Neuronal stem cell (in vitro differentiated cells): ENCODE measurements around the gene PTCHD4.

Experiments
- DNase-seq: peaks from one replicate; pipeline ENCODE4 v3.0.0-alpha.2; 2013; ENCODE audit warnings: low spot score
- H2AFZ ChIP-seq: one replicate; pipeline ENCODE4 v1.6.1; 2013; ENCODE audit warnings: mild to moderate bottlenecking, low read length, inconsistent platforms
- H2AK5ac ChIP-seq: 2 replicates; pipeline ENCODE4 v1.6.1; 2013; ENCODE audit warnings: low read depth, mild to moderate bottlenecking, inconsistent platforms, low read length, moderate library complexity, mixed read lengths
- H2BK120ac ChIP-seq: 2 replicates; pipeline ENCODE4 v1.6.1; 2013; ENCODE audit warnings: low read depth, mild to moderate bottlenecking, inconsistent platforms, low read length, moderate library complexity, mixed read lengths
- H2BK12ac ChIP-seq: one replicate; pipeline ENCODE4 v1.6.1; 2013; ENCODE audit warnings: low read length, inconsistent platforms
- H2BK15ac ChIP-seq: 2 replicates; pipeline ENCODE4 v1.6.1; 2013; ENCODE audit warnings: mild to moderate bottlenecking, low read length, inconsistent platforms, mixed read lengths
- H2BK5ac ChIP-seq: one replicate; pipeline ENCODE4 v1.6.1; 2013; ENCODE audit warnings: inconsistent platforms, mild to moderate bottlenecking, low read length, moderate library complexity
- H3K14ac ChIP-seq: one replicate; pipeline ENCODE4 v1.6.1; 2013; ENCODE audit warnings: low read length, inconsistent platforms
- H3K18ac ChIP-seq: 2 replicates; pipeline ENCODE4 v1.6.1; 2013; ENCODE audit warnings: low read length, inconsistent platforms
- H3K23ac ChIP-seq: 2 replicates; pipeline ENCODE4 v1.6.1; 2013; ENCODE audit warnings: low read depth, mild to moderate bottlenecking, mixed read lengths, low read length, inconsistent platforms; ENCODE audit not compliant: poor library complexity
- H3K27ac ChIP-seq: replicated peaks from 3 replicates; pipeline ENCODE4 v1.5.1; 2013; ENCODE audit warnings: low read length, inconsistent platforms
- H3K27me3 ChIP-seq, 3 experiments: 2 replicates each; pipeline ENCODE4 v1.6.1; 2013; ENCODE audit warnings: low read length in 3 of 3, mild to moderate bottlenecking in 2 of 3, inconsistent platforms in 1 of 3, low read depth in 1 of 3, mixed read lengths in 1 of 3, moderate library complexity in 1 of 3; ENCODE audit not compliant: control insufficient read depth in 3 of 3, insufficient read depth in 3 of 3
- H3K36me3 ChIP-seq, 2 donors: replicated peaks in 1 of 2; 2 replicates each; pipeline ENCODE4 v1.6.1; 2013; ENCODE audit warnings: low read length in 2 of 2; ENCODE audit not compliant: control insufficient read depth in 2 of 2, insufficient read depth in 2 of 2
- H3K4ac ChIP-seq: 2 replicates; pipeline ENCODE4 v1.6.1; 2013; ENCODE audit warnings: inconsistent platforms, mild to moderate bottlenecking, low read length, moderate library complexity
- H3K4me1 ChIP-seq, 2 donors: 1 replicate in 1 of 2; 2 replicates in 1 of 2; pipeline ENCODE4 v1.6.1; 2013; ENCODE audit warnings: low read length in 2 of 2, low read depth in 1 of 2; ENCODE audit not compliant: control insufficient read depth in 2 of 2, insufficient read depth in 1 of 2
- H3K4me2 ChIP-seq: one replicate; pipeline ENCODE4 v1.6.1; 2013; ENCODE audit warnings: mild to moderate bottlenecking, low read length, inconsistent platforms; ENCODE audit not compliant: insufficient read depth, poor library complexity, severe bottlenecking
- H3K4me3 ChIP-seq, 2 donors: 2 replicates each; pipeline ENCODE4 v1.5.1; 2013; ENCODE audit warnings: low read length in 2 of 2, mild to moderate bottlenecking in 2 of 2, inconsistent platforms in 1 of 2, moderate library complexity in 1 of 2
- H3K79me1 ChIP-seq: one replicate; pipeline ENCODE4 v1.6.1; 2013; ENCODE audit warnings: low read depth, mild to moderate bottlenecking, inconsistent platforms, low read length, moderate library complexity
- H3K9ac ChIP-seq: one replicate; pipeline ENCODE4 v1.6.1; 2013; ENCODE audit warnings: mild to moderate bottlenecking, low read depth, low read length, inconsistent platforms; ENCODE audit not compliant: poor library complexity
- H3K9me3 ChIP-seq, 2 donors: replicated peaks in 1 of 2; 2 replicates each; pipeline versions ENCODE3 to v1.6.1; 2013; ENCODE audit warnings: low read length in 2 of 2, mild to moderate bottlenecking in 2 of 2, inconsistent platforms in 1 of 2, low read depth in 1 of 2, mixed read lengths in 1 of 2, moderate library complexity in 1 of 2; ENCODE audit not compliant: control insufficient read depth in 2 of 2, insufficient read depth in 1 of 2
- H4K8ac ChIP-seq: one replicate; pipeline ENCODE4 v1.6.1; 2013; ENCODE audit warnings: low read depth, mild to moderate bottlenecking, inconsistent platforms, low read length, moderate library complexity
- H4K91ac ChIP-seq: one replicate; pipeline ENCODE4 v1.6.1; 2013; ENCODE audit warnings: low read length, low read depth, mild to moderate bottlenecking, inconsistent platforms; ENCODE audit not compliant: poor library complexity
- WGBS, 2 donors: extraction: QIAGEN DNeasy Blood & Tissue Kit; methylation state at CpG; one replicate each; pipeline ENCODE4 v1.1.7; 2013; ENCODE audit warnings: missing lambda C conversion rate in 2 of 2, mixed read lengths in 1 of 2; ENCODE audit not compliant: insufficient read length in 2 of 2, insufficient replicate concordance in 1 of 2; ENCODE audit errors: extremely low coverage in 2 of 2; 5-methylcytosine and 5-hydroxymethylcytosine counted together

Gene PTCHD4

GRCh38 chr6:48087448-48087847 is 23.5 kb downstream of the PTCHD4 start:
- DNase-seq: no peak
- no CpG with 5 or more reads among the region's 1 CpG for WGBS, 2 donors

DNA sequence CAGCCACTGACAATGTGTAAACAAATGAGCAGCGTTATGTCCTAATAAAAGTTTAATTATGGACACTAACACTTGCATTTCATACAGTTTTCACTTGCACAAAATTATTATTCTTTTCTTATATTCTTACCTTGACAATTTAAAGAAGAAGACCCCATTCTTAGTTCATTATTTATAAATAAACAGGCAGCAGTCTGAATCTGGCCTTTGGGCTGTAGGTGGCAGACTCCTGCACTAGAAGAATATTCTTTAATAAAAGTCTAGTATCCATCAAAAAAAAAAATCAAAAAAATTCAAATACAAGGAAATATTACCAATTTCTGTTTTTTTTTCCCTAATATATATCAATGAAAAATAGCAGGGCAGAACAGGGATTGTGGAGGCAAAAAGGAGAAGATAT is 24.8 kb downstream of the PTCHD4 start:
- Histone ChIP-seq H2AK5ac (no peak overlapping the region), H3K14ac (no peak overlapping the region), H3K4me3 (no peak overlapping the region), H2BK15ac (no peak overlapping the region), H2BK12ac (no peak overlapping the region), H2BK5ac (no peak overlapping the region), H2AFZ (no peak overlapping the region), H3K9me3 (peaks cover 0 to 1% of the 10 kb centered on the region in 2 donors), H3K36me3 (peaks cover 0 to 2% of the 10 kb centered on the region in 2 donors), H3K9ac (no peak overlapping the region), H3K4me2 (no peak overlapping the region), H3K4ac (no peak overlapping the region), H4K8ac (no peak overlapping the region), H3K79me1 (no peaks in the 10 kb centered on the region), H3K27ac (no peak overlapping the region), H2BK120ac (no peak overlapping the region), H3K4me1 (no peaks in the 10 kb centered on the region), H4K91ac (no peak overlapping the region), H3K18ac (no peak overlapping the region), H3K27me3 (no peaks in the 10 kb centered on the region), H3K23ac (no peak overlapping the region)
- no CpG with 5 or more reads among the region's 1 CpG for WGBS, 2 donors
- no peak for DNase-seq

More at GRCh38 chr6:48087448-48087847, 23.5 kb downstream of the PTCHD4 start:
- Histone ChIP-seq H3K79me1 (no peaks in the 10 kb centered on the region), H3K4me1 (no peaks in the 10 kb centered on the region), H3K4me2 (no peak overlapping the region), H3K27ac (no peak overlapping the region), H3K9me3 (peaks cover 0 to 1% of the 10 kb centered on the region in 2 donors), H4K91ac (no peak overlapping the region), H2AFZ (no peak overlapping the region), H3K18ac (no peak overlapping the region), H3K4me3 (no peak overlapping the region), H2BK5ac (no peak overlapping the region), H2BK120ac (no peak overlapping the region), H3K4ac (no peak overlapping the region), H3K23ac (no peak overlapping the region), H3K14ac (no peak overlapping the region), H3K27me3 (no peaks in the 10 kb centered on the region), H3K9ac (no peak overlapping the region), H3K36me3 (peaks cover 0 to 2% of the 10 kb centered on the region in 2 donors), H4K8ac (no peak overlapping the region), H2BK12ac (no peak overlapping the region), H2AK5ac (no peak overlapping the region), H2BK15ac (no peak overlapping the region)

- Histone ChIP-seq H3K14ac (no peak overlapping the region), H3K9me3 (peaks cover 0 to 1% of the 10 kb centered on the region in 2 donors), H3K4me1 (no peaks in the 10 kb centered on the region), H3K23ac (no peak overlapping the region), H3K18ac (no peak overlapping the region), H2AFZ (no peak overlapping the region), H2AK5ac (no peak overlapping the region), H3K27me3 (no peaks in the 10 kb centered on the region), H3K4me3 (no peak overlapping the region), H2BK5ac (no peak overlapping the region), H2BK120ac (no peak overlapping the region), H3K36me3 (peaks cover 0 to 2% of the 10 kb centered on the region in 2 donors), H3K4me2 (no peak overlapping the region), H3K9ac (no peak overlapping the region), H2BK15ac (no peak overlapping the region), H3K79me1 (no peaks in the 10 kb centered on the region), H2BK12ac (no peak overlapping the region), H4K91ac (no peak overlapping the region), H4K8ac (no peak overlapping the region), H3K27ac (no peak overlapping the region), H3K4ac (no peak overlapping the region)
- DNase-seq: no peak
Measured at GRCh38 chr6:48085131-48085741, 25.8 kb downstream of the PTCHD4 start.

GRCh38 chr6:48084201-48084600 is 26.8 kb downstream of the PTCHD4 start:
- Histone ChIP-seq H2BK12ac (no peak overlapping the region), H3K27ac (no peak overlapping the region), H3K79me1 (no peaks in the 10 kb centered on the region), H3K4me1 (no peaks in the 10 kb centered on the region), H3K14ac (no peak overlapping the region), H4K8ac (no peak overlapping the region), H2BK5ac (no peak overlapping the region), H2BK120ac (no peak overlapping the region), H3K23ac (no peak overlapping the region), H2AFZ (no peak overlapping the region), H3K9me3 (peaks cover 0 to 1% of the 10 kb centered on the region in 2 donors), H3K18ac (no peak overlapping the region), H2AK5ac (no peak overlapping the region), H3K9ac (no peak overlapping the region), H3K4me2 (no peak overlapping the region), H3K36me3 (peaks cover 0 to 2% of the 10 kb centered on the region in 2 donors), H4K91ac (no peak overlapping the region), H3K4me3 (no peak overlapping the region), H2BK15ac (no peak overlapping the region), H3K4ac (no peak overlapping the region), H3K27me3 (no peaks in the 10 kb centered on the region)
- DNase-seq: no peak
